Measurements from ENCODE around the gene ARL4D. TPM values are rescaled to one million over a fixed set of nuclear protein-coding genes. Genes with fewer than 3 reads are reported as not detected.
A peak's percentile ranks its signal among the peaks of the same experiment; 100 is the strongest.
"Not testable (repeated sequence)": the region's sequence is repeated elsewhere in the genome, so short reads cannot be mapped to it uniquely, and the experiment has no call there.

Gene ARL4D
- total and polyA plus RNA-seq, 4 donors = 10.3 to 37.8 (median 16.4) TPM

- TF ChIP-seq CTCF (IDR thresholded peaks at IDR 0.05; ENCODE audit: control extremely low read depth, extremely low read depth) = no peak
These were observed 18.5 kb downstream of the ARL4D start for GRCh38 chr17:43416998-43417890.

DNA sequence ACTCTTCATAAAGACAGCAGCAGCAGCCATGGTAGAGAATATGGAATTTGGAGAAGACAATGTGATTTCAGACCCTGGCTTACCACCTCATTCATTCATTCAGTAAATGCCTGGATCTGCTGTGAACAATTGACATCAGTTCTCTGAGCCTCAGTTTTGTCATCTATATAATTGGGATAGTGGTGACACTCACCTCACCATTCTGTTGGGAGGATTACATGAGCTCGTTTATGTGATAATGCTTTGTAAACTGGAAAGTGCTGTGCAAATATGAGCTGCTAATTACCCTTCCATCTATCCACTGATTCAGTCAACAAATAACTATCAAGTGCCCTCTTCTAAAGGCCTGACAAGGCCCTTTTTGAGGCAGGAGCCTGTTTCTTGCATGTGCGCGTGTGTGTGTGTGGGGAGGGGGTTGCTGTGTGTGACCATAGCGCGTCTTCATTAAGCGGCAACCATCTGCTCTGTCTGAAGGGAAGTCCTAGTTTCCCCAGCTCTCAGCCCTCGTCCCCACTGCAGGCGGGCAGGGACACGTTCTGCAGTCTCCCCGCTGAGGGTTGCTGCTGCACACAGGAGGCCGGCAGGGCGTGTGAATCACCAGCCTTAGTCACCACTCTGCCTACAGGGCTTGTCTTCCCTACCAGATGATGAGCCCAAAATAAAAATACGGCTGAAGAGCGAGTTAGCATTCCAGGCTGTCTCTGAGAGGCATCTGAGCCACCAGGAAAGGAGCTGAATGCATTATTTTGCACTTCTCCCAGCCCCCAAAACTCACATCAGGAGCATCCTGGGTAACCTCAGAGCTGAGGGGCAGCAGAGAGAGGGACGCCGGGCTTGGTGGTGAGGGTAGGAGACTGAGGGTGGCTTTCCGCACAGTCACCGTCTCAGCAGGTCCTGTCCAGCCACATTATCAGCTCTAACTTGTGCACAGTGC, 19.9 kb downstream of the ARL4D start:
- Histone ChIP-seq H3K27me3 (ENCODE audit: control insufficient read depth in 3 of 3, insufficient read depth in 3 of 3, low read length in 2 of 3) (no peaks in the 10 kb centered on the region), H3K4me1 (ENCODE audit: control insufficient read depth in 5 of 5, insufficient read depth in 5 of 5, low read length in 5 of 5) (peaks cover 0 to 22% (median 11%) of the 10 kb centered on the region in 5 donors), H3K27ac (ENCODE audit: low read depth in 1 of 2, low read length in 1 of 2) (no peak overlapping the region), H3K4me3 (no peak overlapping the region), H3K9ac (ENCODE audit: insufficient read depth in 1 of 2, low read length in 2 of 2) (no peak overlapping the region), H3K36me3 (ENCODE audit: control insufficient read depth in 4 of 4, insufficient read depth in 4 of 4, low read length in 4 of 4) (no peaks in the 10 kb centered on the region), H3K9me3 (ENCODE audit: control insufficient read depth in 4 of 4, insufficient read depth in 3 of 4, low read length in 3 of 4) (no peaks in the 10 kb centered on the region)
- TF ChIP-seq CTCF (IDR thresholded peaks at IDR 0.05; ENCODE audit: control extremely low read depth, extremely low read depth) = no peak
- 54 to 67% methylated on average over 18 of the region's 18 CpGs for WGBS, 2 donors
- ATAC-seq (ENCODE audit: insufficient read depth, low FRiP score) (peak; percentile 61), DNase-seq (no peak)

More at GRCh38 chr17:43416998-43417890, 18.5 kb downstream of the ARL4D start:
- Histone ChIP-seq H3K4me3 (no peak overlapping the region), H3K27me3 (ENCODE audit: control insufficient read depth in 3 of 3, insufficient read depth in 3 of 3, low read length in 2 of 3) (no peaks in the 10 kb centered on the region), H3K9me3 (ENCODE audit: control insufficient read depth in 4 of 4, insufficient read depth in 3 of 4, low read length in 3 of 4) (no peaks in the 10 kb centered on the region), H3K4me1 (ENCODE audit: control insufficient read depth in 5 of 5, insufficient read depth in 5 of 5, low read length in 5 of 5) (peaks cover 0 to 27% (median 11%) of the 10 kb centered on the region in 5 donors), H3K9ac (ENCODE audit: insufficient read depth in 1 of 2, low read length in 2 of 2) (peak overlapping the region in 1 of 2 donors; percentile 11), H3K27ac (ENCODE audit: low read depth in 1 of 2, low read length in 1 of 2) (peak overlapping the region in 1 of 2 donors; percentile 76), H3K36me3 (ENCODE audit: control insufficient read depth in 4 of 4, insufficient read depth in 4 of 4, low read length in 4 of 4) (no peaks in the 10 kb centered on the region)
- 34 to 69% methylated on average over 13 of the region's 13 CpGs for WGBS, 2 donors
- ATAC-seq (ENCODE audit: insufficient read depth, low FRiP score) = peak; percentile 58
- peak; percentile 60 to 81 (median 75) for DNase-seq

GRCh38 chr17:43419375-43419882, 20.6 kb downstream of the ARL4D start:
- H3K4me1 ChIP-seq (ENCODE audit: control insufficient read depth in 5 of 5, insufficient read depth in 5 of 5, low read length in 5 of 5) = peaks cover 0 to 22% (median 11%) of the 10 kb centered on the region in 5 donors
- not testable (repeated sequence) for H3K27me3 ChIP-seq (ENCODE audit: control insufficient read depth in 3 of 3, insufficient read depth in 3 of 3, low read length in 2 of 3); H3K36me3 ChIP-seq (ENCODE audit: control insufficient read depth in 4 of 4, insufficient read depth in 4 of 4, low read length in 4 of 4); ATAC-seq (ENCODE audit: insufficient read depth, low FRiP score); H3K9ac ChIP-seq (ENCODE audit: insufficient read depth in 1 of 2, low read length in 2 of 2); H3K9me3 ChIP-seq (ENCODE audit: control insufficient read depth in 4 of 4, insufficient read depth in 3 of 4, low read length in 3 of 4); H3K27ac ChIP-seq (ENCODE audit: low read depth in 1 of 2, low read length in 1 of 2); DNase-seq; H3K4me3 ChIP-seq
- 95% methylated on average over 17 of the region's 17 CpGs for WGBS, 2 donors

Measured in lung (tissue), 12 donors.